ENCODE results near the gene LAMTOR4.
"Not testable (repeated sequence)": the region's sequence is repeated elsewhere in the genome, so short reads cannot be mapped to it uniquely, and the experiment has no call there.

LAMTOR4 gene

GRCh38 chr7:100173806-100174495, 25.2 kb downstream of the LAMTOR4 start:
- DNase-seq = no peak

- DNase-seq = no peak
Measured at GRCh38 chr7:100174582-100174981, 25.9 kb downstream of the LAMTOR4 start.

- DNase-seq = no peak
Measured at GRCh38 chr7:100175296-100175935, 26.7 kb downstream of the LAMTOR4 start.

GRCh38 chr7:100176096-100177044, 27.7 kb downstream of the LAMTOR4 start:
- DNase-seq = no peak

- peak; percentile 97 for DNase-seq
Measured at GRCh38 chr7:100177045-100178001, 28.6 kb downstream of the LAMTOR4 start, which contains the start of the genes GPC2 and STAG3. Gene GPC2, minus strand, starts transcription at chr7:100177381. Its CDS starts 182 bp downstream, at chr7:100177199. Gene STAG3, plus strand, starts transcription at chr7:100177918. Its CDS starts 2,639 bp downstream, at chr7:100180557.

GRCh38 chr7:100180084-100180483, 31.4 kb downstream of the LAMTOR4 start:
- DNase-seq = not testable (repeated sequence)

GRCh38 chr7:100182616-100183015, 33.9 kb downstream of the LAMTOR4 start:
- not testable (repeated sequence) for DNase-seq

GRCh38 chr7:100183090-100183489, 34.4 kb downstream of the LAMTOR4 start:
- DNase-seq = not testable (repeated sequence)

GRCh38 chr7:100185726-100186125, 37.0 kb downstream of the LAMTOR4 start:
- DNase-seq = no peak

- DNase-seq = no peak
Measured at GRCh38 chr7:100189061-100189460, 40.3 kb downstream of the LAMTOR4 start.

- DNase-seq = no peak
Measured at GRCh38 chr7:100190048-100190711, 41.5 kb downstream of the LAMTOR4 start.

- DNase-seq = no peak
Measured at GRCh38 chr7:100191775-100192174, 43.1 kb downstream of the LAMTOR4 start.

GRCh38 chr7:100192281-100192862, 43.7 kb downstream of the LAMTOR4 start:
- not testable (repeated sequence) for DNase-seq

- DNase-seq = no peak
Measured at GRCh38 chr7:100192969-100193368, 44.3 kb downstream of the LAMTOR4 start.

GRCh38 chr7:100195222-100195621, 46.5 kb downstream of the LAMTOR4 start:
- no peak for DNase-seq

GRCh38 chr7:100195901-100196322, 47.2 kb downstream of the LAMTOR4 start:
- not testable (repeated sequence) for DNase-seq

- no peak for DNase-seq
Measured at GRCh38 chr7:100198266-100198665, 49.5 kb downstream of the LAMTOR4 start.

- DNase-seq = no peak
Measured at GRCh38 chr7:100200693-100201092, 52.0 kb downstream of the LAMTOR4 start.

All from NCI-H526 treated with DMSO at 0.1 percent for 48 hours (cell line).